ENCODE measurements around the gene STK32C. TPM values are rescaled to one million over a fixed set of nuclear protein-coding genes. Genes with fewer than 3 reads are reported as not detected.

STK32C gene
- total RNA-seq (ENCODE audit: low replicate concordance) = 6.7 and 8.4 TPM in 2 replicates

GRCh38 chr10:132307823-132308586 lies at the start of gene STK32C:
STK32C (minus strand) TSS chr10:132307950; CDS start chr10:132307833, 117 bp downstream.
- TF ChIP-seq, protein P1, sequence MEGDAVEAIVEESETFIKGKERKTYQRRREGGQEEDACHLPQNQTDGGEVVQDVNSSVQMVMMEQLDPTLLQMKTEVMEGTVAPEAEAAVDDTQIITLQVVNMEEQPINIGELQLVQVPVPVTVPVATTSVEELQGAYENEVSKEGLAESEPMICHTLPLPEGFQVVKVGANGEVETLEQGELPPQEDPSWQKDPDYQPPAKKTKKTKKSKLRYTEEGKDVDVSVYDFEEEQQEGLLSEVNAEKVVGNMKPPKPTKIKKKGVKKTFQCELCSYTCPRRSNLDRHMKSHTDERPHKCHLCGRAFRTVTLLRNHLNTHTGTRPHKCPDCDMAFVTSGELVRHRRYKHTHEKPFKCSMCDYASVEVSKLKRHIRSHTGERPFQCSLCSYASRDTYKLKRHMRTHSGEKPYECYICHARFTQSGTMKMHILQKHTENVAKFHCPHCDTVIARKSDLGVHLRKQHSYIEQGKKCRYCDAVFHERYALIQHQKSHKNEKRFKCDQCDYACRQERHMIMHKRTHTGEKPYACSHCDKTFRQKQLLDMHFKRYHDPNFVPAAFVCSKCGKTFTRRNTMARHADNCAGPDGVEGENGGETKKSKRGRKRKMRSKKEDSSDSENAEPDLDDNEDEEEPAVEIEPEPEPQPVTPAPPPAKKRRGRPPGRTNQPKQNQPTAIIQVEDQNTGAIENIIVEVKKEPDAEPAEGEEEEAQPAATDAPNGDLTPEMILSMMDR (IDR thresholded peaks at IDR 0.05; ENCODE audit: insufficient read depth, low read length) = no peak
- DNase-seq (ENCODE audit: low read depth) = peak; percentile 85
- peak within 1 kb of the TSS; percentile 82 for H3K4me3 ChIP-seq (ENCODE audit: low read depth, low read length)

GRCh38 chr10:132356621-132357195 lies 49.0 kb upstream of the STK32C start:
- no peak for DNase-seq (ENCODE audit: low read depth)
- TF ChIP-seq, protein P1 (IDR thresholded peaks at IDR 0.05; ENCODE audit: insufficient read depth, low read length) = no peak
- no peak overlapping the region for H3K4me3 ChIP-seq (ENCODE audit: low read depth, low read length)

- DNase-seq (ENCODE audit: low read depth) = no peak
- TF ChIP-seq, protein P1 (IDR thresholded peaks at IDR 0.05; ENCODE audit: insufficient read depth, low read length) = no peak
- no peak overlapping the region for H3K4me3 ChIP-seq (ENCODE audit: low read depth, low read length)
Measured at GRCh38 chr10:132355754-132356153, 48.0 kb upstream of the STK32C start.

- TF ChIP-seq, protein P1 (IDR thresholded peaks at IDR 0.05; ENCODE audit: insufficient read depth, low read length) = no peak
- no peak for DNase-seq (ENCODE audit: low read depth)
Measured at GRCh38 chr10:132355297-132355696, 47.5 kb upstream of the STK32C start.

GRCh38 chr10:132354356-132355094 lies 46.8 kb upstream of the STK32C start:
- TF ChIP-seq, protein P1 (IDR thresholded peaks at IDR 0.05; ENCODE audit: insufficient read depth, low read length) = no peak
- no peak for DNase-seq (ENCODE audit: low read depth)

More at GRCh38 chr10:132355297-132355696, 47.5 kb upstream of the STK32C start:
- H3K4me3 ChIP-seq (ENCODE audit: low read depth, low read length) = no peak overlapping the region

GRCh38 chr10:132353456-132354355 lies 46.0 kb upstream of the STK32C start:
- no peak overlapping the region for H3K4me3 ChIP-seq (ENCODE audit: low read depth, low read length)
- TF ChIP-seq, protein P1 (IDR thresholded peaks at IDR 0.05; ENCODE audit: insufficient read depth, low read length) = no peak
- DNase-seq (ENCODE audit: low read depth) = no peak

More at GRCh38 chr10:132354356-132355094, 46.8 kb upstream of the STK32C start:
- no peak overlapping the region for H3K4me3 ChIP-seq (ENCODE audit: low read depth, low read length)
